Suprapubic skin (tissue), 4 donors: ENCODE data around the gene XAF1. TPM values are rescaled to one million over a fixed set of nuclear protein-coding genes. Genes with fewer than 3 reads are reported as not detected.

ENCODE experiments used
- DNase-seq, 2 donors: peaks; one replicate each; pipeline ENCODE4 v3.0.0-alpha.2; 2019; ENCODE audit warnings: low spot score in 2 of 2
- H3K27ac ChIP-seq: fragments of 200-600 bp; sonication (generic); one replicate; pipeline ENCODE4 v1.5.1; 2019
- H3K27me3 ChIP-seq: fragments of 200-600 bp; sonication (generic); one replicate; pipeline ENCODE4 v1.5.1; 2019
- H3K36me3 ChIP-seq: fragments of 200-600 bp; sonication (generic); one replicate; pipeline ENCODE4 v1.5.1; 2019
- H3K4me1 ChIP-seq: fragments of 200-600 bp; sonication (generic); one replicate; pipeline ENCODE4 v1.5.1; 2019
- H3K4me3 ChIP-seq: fragments of 200-600 bp; sonication (generic); one replicate; pipeline ENCODE4 v1.5.1; 2019; ENCODE audit warnings: mild to moderate bottlenecking
- H3K9me3 ChIP-seq: fragments of 200-600 bp; sonication (generic); one replicate; pipeline ENCODE4 v1.5.1; 2019
- EP300 ChIP-seq: sonication (generic); formaldehyde crosslinking; IDR thresholded peaks from one replicate; pipeline ENCODE4 v1.6.1; 2017; ENCODE audit warnings: antibody characterized with exemption
- POLR2A ChIP-seq, 2 donors: fragments of 450-650 bp; IDR thresholded peaks; one replicate each; pipeline ENCODE4 v1.6.1; 2017; ENCODE audit warnings: antibody characterized with exemption in 2 of 2, mild to moderate bottlenecking in 2 of 2, moderate library complexity in 2 of 2
- POLR2AphosphoS5 ChIP-seq, 3 donors: sonication (generic); formaldehyde crosslinking; IDR thresholded peaks; one replicate each; pipeline ENCODE4 v1.6.1; 2017; ENCODE audit warnings: antibody characterized with exemption in 3 of 3
- total RNA-seq, 4 donors: library from RNA; depleted of rRNA; stranded (reverse); fragments of >200 nt; gene quantifications; one replicate each; pipeline ENCODE4 v1.1.0, GENCODE V29; 2016

XAF1 gene
- total RNA-seq, 4 donors from 2014 or later = 4.3 to 21.1 (median 10.9) TPM

- no peaks in the 10 kb centered on the region for H3K36me3 ChIP-seq
- no peak overlapping the region for H3K27ac ChIP-seq
- H3K4me1 ChIP-seq = no peaks in the 10 kb centered on the region
- no peaks in the 10 kb centered on the region for H3K27me3 ChIP-seq
- no peak for DNase-seq
- TF ChIP-seq POLR2A (IDR thresholded peaks at IDR 0.05) (no peak), EP300 (no peak), POLR2AphosphoS5 (IDR thresholded peaks at IDR 0.05) (no peak)
- H3K9me3 ChIP-seq = peaks cover 3% of the 10 kb centered on the region
- no peak overlapping the region for H3K4me3 ChIP-seq
These were observed 67.2 kb downstream of the XAF1 start for GRCh38 chr17:6823011-6823442.

Other genes starting within 250 kb of the XAF1 start
- 10 to 100 TPM; 16.4 to 31.1 (median 19.2) TPM for gene PITPNM3, start 199.5 kb upstream of the XAF1 start, total RNA-seq
- 10 to 100 TPM in 2 of 4 donors, 1 to 10 TPM in 2; 4.9 to 24.9 (median 10.4) TPM for gene KIAA0753, start 115.3 kb upstream of the XAF1 start, total RNA-seq
- 100 to 1,000 TPM in 1 of 4 donors, 10 to 100 TPM in 3; 30.0 to 153 (median 92.9) TPM for gene TXNDC17, start 115.0 kb upstream of the XAF1 start, total RNA-seq
- 10 to 100 TPM in 3 of 4 donors, 1 to 10 TPM in 1; 9.3 to 19.2 (median 12.9) TPM for gene MED31, start 104.4 kb upstream of the XAF1 start, total RNA-seq
- gene C17orf100, start 104.3 kb upstream of the XAF1 start, total RNA-seq = 1 to 10 TPM; 1.9 to 3.3 (median 2.4) TPM
- under 1 TPM in 1 of 4 donors, not detected in 3; 0.72 TPM for gene SLC13A5, start 42.7 kb upstream of the XAF1 start, total RNA-seq
- gene FBXO39, start 20.2 kb downstream of the XAF1 start, total RNA-seq = 1 to 10 TPM in 2 of 4 donors, under 1 TPM in 1, not detected in 1; 0.91 to 1.5 (median 1.0) TPM
- gene TEKT1, start 75.7 kb downstream of the XAF1 start, total RNA-seq = not detected
- 10 to 100 TPM in 3 of 4 donors, 1 to 10 TPM in 1; 9.8 to 34.4 (median 22.8) TPM for gene ALOX12, start 240.0 kb downstream of the XAF1 start, total RNA-seq